Astrocyte (in vitro differentiated cells and primary cell): ENCODE results near the gene MDH1B. TPM values are rescaled to one million over a fixed set of nuclear protein-coding genes. Genes with fewer than 3 reads are reported as not detected.
A peak's percentile ranks its signal among the peaks of the same experiment; 100 is the strongest.

Experiments used
- DNase-seq: peaks from one replicate; pipeline ENCODE4 v3.0.0-alpha.2; 2010; ENCODE audit warnings: low read depth
- FAIRE-seq: peaks from 2 replicates; lab custom pipeline; 2011; peaks lifted over from hg19 to GRCh38; lab: Jason Lieb, UNC
- H2AFZ ChIP-seq: 2 replicates; pipeline ENCODE4 v1.6.0; 2012; ENCODE audit warnings: low read depth, low read length, inconsistent platforms
- H3K27ac ChIP-seq: 2 replicates; pipeline ENCODE4 v1.5.1; 2011; ENCODE audit warnings: low read depth, low read length, inconsistent platforms
- H3K27me3 ChIP-seq: 2 replicates; pipeline ENCODE4 v1.6.0; 2011; ENCODE audit warnings: low read length, inconsistent platforms; ENCODE audit not compliant: insufficient read depth
- H3K36me3 ChIP-seq: 2 replicates; pipeline ENCODE4 v1.5.1; 2011; ENCODE audit warnings: low read length, inconsistent platforms; ENCODE audit not compliant: insufficient read depth
- H3K4me1 ChIP-seq: 2 replicates; pipeline ENCODE4 v1.5.1; 2011; ENCODE audit warnings: low read length, inconsistent platforms; ENCODE audit not compliant: insufficient read depth
- H3K4me2 ChIP-seq: 2 replicates; pipeline ENCODE4 v1.6.0; 2012; ENCODE audit warnings: low read length, inconsistent platforms
- H3K4me3 ChIP-seq: 2 replicates; pipeline ENCODE4 v1.5.1; 2011; ENCODE audit warnings: low read depth, mild to moderate bottlenecking, low read length, inconsistent platforms; ENCODE audit not compliant: insufficient read depth
- H3K79me2 ChIP-seq: 2 replicates; pipeline ENCODE4 v1.6.0; 2012; ENCODE audit warnings: mild to moderate bottlenecking, low read length, inconsistent platforms; ENCODE audit not compliant: insufficient read depth
- H3K9ac ChIP-seq: 2 replicates; pipeline ENCODE4 v1.6.0; 2012; ENCODE audit warnings: mild to moderate bottlenecking, low read length, inconsistent platforms
- H3K9me3 ChIP-seq: 2 replicates; pipeline ENCODE4 v1.5.1; 2012; ENCODE audit warnings: low read depth, mild to moderate bottlenecking, low read length, inconsistent platforms; ENCODE audit not compliant: insufficient read depth
- H4K20me1 ChIP-seq: 2 replicates; pipeline ENCODE4 v1.6.0; 2012; ENCODE audit warnings: low read length, inconsistent platforms; ENCODE audit not compliant: insufficient read depth
- H3K27ac Mint-ChIP-seq: one replicate; pipeline ENCODE4 v1.8.0; 2021; ENCODE audit warnings: mild to moderate bottlenecking, mixed read lengths; ENCODE audit not compliant: unreplicated experiment
- H3K27me3 Mint-ChIP-seq: one replicate; pipeline ENCODE4 v1.8.0; 2021; ENCODE audit warnings: low read depth, mixed read lengths; ENCODE audit not compliant: unreplicated experiment
- H3K36me3 Mint-ChIP-seq: one replicate; pipeline ENCODE4 v1.8.0; 2021; ENCODE audit warnings: low read depth, mixed read lengths; ENCODE audit not compliant: unreplicated experiment
- H3K4me1 Mint-ChIP-seq: one replicate; pipeline ENCODE4 v1.8.0; 2021; ENCODE audit warnings: low read depth, mixed read lengths; ENCODE audit not compliant: unreplicated experiment
- H3K4me3 Mint-ChIP-seq: one replicate; pipeline ENCODE4 v1.8.0; 2021; ENCODE audit warnings: mild to moderate bottlenecking, moderate library complexity, mixed read lengths; ENCODE audit not compliant: unreplicated experiment
- H3K9me3 Mint-ChIP-seq: one replicate; pipeline ENCODE4 v1.8.0; 2021; ENCODE audit warnings: mild to moderate bottlenecking, mixed read lengths; ENCODE audit not compliant: unreplicated experiment
- CTCF ChIP-seq: IDR thresholded peaks from 2 replicates; pipeline ENCODE4 v1.5.1; 2011; ENCODE audit warnings: low read depth, mild to moderate bottlenecking, inconsistent platforms, low read length, moderate library complexity; ENCODE audit not compliant: insufficient read depth
- EZH2 ChIP-seq: IDR thresholded peaks from 2 replicates; pipeline ENCODE4 v1.6.1; 2012; ENCODE audit warnings: mild to moderate bottlenecking, low read length, inconsistent platforms; ENCODE audit not compliant: insufficient read depth
- total RNA-seq: library from RNA; stranded (reverse); gene quantifications from 2 replicates; pipeline ENCODE4 v1.2.1, GENCODE V29; 2021

MDH1B gene
- total RNA-seq, 1 donor from 2014 or later = 1.9 TPM

DNA sequence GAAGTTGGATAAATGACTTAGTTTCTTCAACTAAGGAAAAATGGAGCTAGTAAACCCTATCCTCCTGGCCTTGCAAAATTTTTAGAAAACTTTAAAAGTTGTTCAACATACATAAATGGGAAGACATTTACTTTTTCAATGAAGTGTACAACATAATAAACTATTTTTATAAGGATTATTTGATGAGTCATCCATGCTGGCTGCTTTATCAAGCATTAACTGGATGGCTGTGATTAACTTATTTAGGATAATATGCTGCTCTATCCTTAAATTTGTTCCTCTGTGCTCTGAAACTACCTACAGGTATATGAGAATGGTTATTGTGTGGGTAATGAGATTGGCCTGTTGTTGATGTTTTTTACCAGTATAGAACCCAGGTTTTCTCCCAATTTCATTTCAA lies 68.2 kb downstream of the MDH1B start:
- no peak for DNase-seq
- Histone ChIP-seq H3K4me1 (no peaks in the 10 kb centered on the region), H3K27me3 (peaks cover 2% of the 10 kb centered on the region), H3K9me3 (no peaks in the 10 kb centered on the region), H3K79me2 (no peaks in the 10 kb centered on the region), H3K4me2 (no peak overlapping the region), H3K4me3 (no peak overlapping the region), H3K9ac (no peak overlapping the region), H2AFZ (no peak overlapping the region), H4K20me1 (no peaks in the 10 kb centered on the region), H3K36me3 (no peaks in the 10 kb centered on the region), H3K27ac (no peak overlapping the region)
- no peak overlapping the region for H3K27ac Mint-ChIP-seq
- TF ChIP-seq CTCF (no peak), EZH2 (no peak)
- peaks cover 3% of the 10 kb centered on the region for H3K4me1 Mint-ChIP-seq
- no peak for FAIRE-seq
- peaks cover 5% of the 10 kb centered on the region for H3K27me3 Mint-ChIP-seq
- H3K9me3 Mint-ChIP-seq = no peaks in the 10 kb centered on the region
- no peaks in the 10 kb centered on the region for H3K36me3 Mint-ChIP-seq
- no peak overlapping the region for H3K4me3 Mint-ChIP-seq

GRCh38 chr2:206693399-206694137 lies 71.6 kb downstream of the MDH1B start:
- H3K27me3 Mint-ChIP-seq = no peaks in the 10 kb centered on the region
- Histone ChIP-seq H4K20me1 (no peaks in the 10 kb centered on the region), H3K79me2 (no peaks in the 10 kb centered on the region), H3K4me1 (no peaks in the 10 kb centered on the region), H3K36me3 (no peaks in the 10 kb centered on the region), H3K4me2 (no peak overlapping the region), H3K27ac (no peak overlapping the region), H3K27me3 (peaks cover 2% of the 10 kb centered on the region), H3K9ac (no peak overlapping the region), H3K9me3 (no peaks in the 10 kb centered on the region), H2AFZ (no peak overlapping the region), H3K4me3 (no peak overlapping the region)
- no peaks in the 10 kb centered on the region for H3K4me1 Mint-ChIP-seq
- DNase-seq (peak; percentile 25), FAIRE-seq (peak; percentile 74)
- H3K9me3 Mint-ChIP-seq = no peaks in the 10 kb centered on the region
- no peak for TF ChIP-seq EZH2
- peak; percentile 72 for TF ChIP-seq CTCF
- H3K36me3 Mint-ChIP-seq = no peaks in the 10 kb centered on the region
- no peak overlapping the region for H3K27ac Mint-ChIP-seq
- no peak overlapping the region for H3K4me3 Mint-ChIP-seq

GRCh38 chr2:206692971-206693370 lies 72.2 kb downstream of the MDH1B start:
- peaks cover 4% of the 10 kb centered on the region for H3K27me3 ChIP-seq
- FAIRE-seq (no peak), DNase-seq (no peak)
- no peak overlapping the region for H3K27ac ChIP-seq
- H4K20me1 ChIP-seq = no peaks in the 10 kb centered on the region
- no peaks in the 10 kb centered on the region for H3K36me3 ChIP-seq
- H3K4me3 ChIP-seq = no peak overlapping the region
- no peak overlapping the region for H2AFZ ChIP-seq
- no peaks in the 10 kb centered on the region for H3K79me2 ChIP-seq
- no peaks in the 10 kb centered on the region for H3K4me1 ChIP-seq
- no peaks in the 10 kb centered on the region for H3K9me3 ChIP-seq
- H3K27ac Mint-ChIP-seq = no peak overlapping the region
- H3K9me3 Mint-ChIP-seq = no peaks in the 10 kb centered on the region
- no peaks in the 10 kb centered on the region for H3K4me1 Mint-ChIP-seq
- H3K9ac ChIP-seq = no peak overlapping the region
- H3K27me3 Mint-ChIP-seq = no peaks in the 10 kb centered on the region
- TF ChIP-seq CTCF (no peak), EZH2 (no peak)
- no peaks in the 10 kb centered on the region for H3K36me3 Mint-ChIP-seq
- H3K4me2 ChIP-seq = no peak overlapping the region
- H3K4me3 Mint-ChIP-seq = no peak overlapping the region
